GM06990 (cell line): ENCODE results near the gene USP13.

Experiments
- DNase-seq: peaks from one replicate; pipeline ENCODE4 v3.0.0-alpha.2; 2011; ENCODE audit not compliant: insufficient read length; ENCODE audit errors: extremely low read depth
- H3K27me3 ChIP-seq: replicated peaks from 2 replicates; pipeline ENCODE4 v1.6.0; 2011; ENCODE audit warnings: low read length; ENCODE audit not compliant: control insufficient read depth, insufficient read depth
- H3K36me3 ChIP-seq: 2 replicates; pipeline ENCODE4 v1.5.1; 2011; ENCODE audit warnings: low read length; ENCODE audit not compliant: control insufficient read depth, insufficient read depth
- H3K4me3 ChIP-seq: replicated peaks from 2 replicates; pipeline ENCODE4 v1.5.1; 2011; ENCODE audit warnings: low read depth, mild to moderate bottlenecking, control low read depth, low read length
- CTCF ChIP-seq: IDR thresholded peaks from 2 replicates; pipeline ENCODE4 v1.5.1; 2011; ENCODE audit warnings: low read length, control low read depth, mild to moderate bottlenecking, inconsistent platforms; ENCODE audit not compliant: insufficient read depth, poor library complexity, severe bottlenecking

USP13 gene

GRCh38 chr3:179651687-179652446 lies 973 bp upstream of the USP13 start:
- H3K27me3 ChIP-seq: no peaks in the 10 kb centered on the region
- DNase-seq: no peak
- peak overlapping the region; percentile 64 for H3K4me3 ChIP-seq
- no peaks in the 10 kb centered on the region for H3K36me3 ChIP-seq
- TF ChIP-seq CTCF: no peak

- Histone ChIP-seq H3K36me3 (no peaks in the 10 kb centered on the region), H3K4me3 (peak overlapping the region; percentile 83), H3K27me3 (no peaks in the 10 kb centered on the region)
- no peak for TF ChIP-seq CTCF
- DNase-seq: peak; percentile 84
These were observed 407 bp downstream of the USP13 start for GRCh38 chr3:179653096-179653797.

GRCh38 chr3:179655236-179655635 lies 2.4 kb downstream of the USP13 start:
- no peaks in the 10 kb centered on the region for H3K36me3 ChIP-seq
- H3K4me3 ChIP-seq: no peak overlapping the region
- TF ChIP-seq CTCF: no peak
- no peaks in the 10 kb centered on the region for H3K27me3 ChIP-seq
- no peak for DNase-seq

GRCh38 chr3:179658606-179659005 lies 5.8 kb downstream of the USP13 start:
- no peak for TF ChIP-seq CTCF
- DNase-seq: no peak
- H3K36me3 ChIP-seq: no peaks in the 10 kb centered on the region
- H3K27me3 ChIP-seq: no peaks in the 10 kb centered on the region
- H3K4me3 ChIP-seq: no peak overlapping the region

GRCh38 chr3:179660872-179661271 lies 8.0 kb downstream of the USP13 start:
- no peak for DNase-seq
- Histone ChIP-seq H3K4me3 (no peak overlapping the region), H3K36me3 (no peaks in the 10 kb centered on the region), H3K27me3 (no peaks in the 10 kb centered on the region)
- TF ChIP-seq CTCF: no peak

GRCh38 chr3:179661777-179662176 lies 8.9 kb downstream of the USP13 start:
- H3K36me3 ChIP-seq: no peaks in the 10 kb centered on the region
- H3K4me3 ChIP-seq: no peak overlapping the region
- TF ChIP-seq CTCF: no peak
- no peaks in the 10 kb centered on the region for H3K27me3 ChIP-seq
- no peak for DNase-seq
